Measurements from ENCODE around the gene CDC42EP3.

Gene CDC42EP3

GRCh38 chr2:37683241-37683640 lies 11.8 kb upstream of the CDC42EP3 start:
- DNase-seq = no peak

- no peak for DNase-seq
Measured at GRCh38 chr2:37682473-37682872, 11.0 kb upstream of the CDC42EP3 start.

- DNase-seq = no peak
Measured at GRCh38 chr2:37681587-37681986, 10.1 kb upstream of the CDC42EP3 start.

GRCh38 chr2:37679072-37679695 lies 7.7 kb upstream of the CDC42EP3 start:
- no peak for DNase-seq

DNA sequence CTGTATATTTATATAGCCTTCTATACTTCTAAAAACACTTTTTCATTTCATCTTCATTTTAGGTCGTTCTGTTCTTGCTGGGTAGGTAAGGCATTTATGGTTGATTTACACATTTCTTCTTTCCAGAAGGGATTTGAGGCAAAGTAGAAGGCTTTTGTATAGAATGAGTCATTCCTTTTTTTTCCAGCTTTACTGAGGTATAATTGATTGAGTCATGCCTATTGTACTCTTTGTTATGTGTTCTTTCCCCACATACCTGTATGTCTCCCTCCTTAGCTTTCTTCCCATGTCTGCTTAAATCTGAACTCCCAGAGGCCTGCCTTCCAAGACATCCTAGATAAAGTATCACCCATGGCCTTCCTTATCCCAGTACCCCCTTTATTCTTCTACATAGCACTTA lies 4.8 kb upstream of the CDC42EP3 start:
- DNase-seq = no peak

DNA sequence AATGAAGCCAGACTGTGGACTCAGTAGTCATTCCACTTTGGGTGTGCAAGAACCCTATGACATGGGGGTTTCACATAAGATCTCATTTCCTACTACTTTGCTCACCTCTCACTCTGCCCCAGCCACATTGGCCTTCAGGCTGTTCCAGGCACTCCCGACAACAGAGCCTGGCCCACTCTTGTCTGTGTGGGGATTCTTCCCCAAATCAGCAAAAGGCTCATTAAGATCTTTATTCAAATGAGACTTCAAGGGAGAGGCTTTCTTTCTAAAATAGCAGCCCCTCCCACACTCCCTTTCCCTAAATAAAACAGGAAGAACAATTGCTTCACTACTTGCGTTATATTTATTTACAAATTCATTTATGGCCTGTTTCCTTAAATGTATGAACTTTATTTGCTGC lies 3.5 kb upstream of the CDC42EP3 start:
- no peak for DNase-seq

GRCh38 chr2:37672870-37673184 lies 1.4 kb upstream of the CDC42EP3 start:
- DNase-seq = no peak

DNA sequence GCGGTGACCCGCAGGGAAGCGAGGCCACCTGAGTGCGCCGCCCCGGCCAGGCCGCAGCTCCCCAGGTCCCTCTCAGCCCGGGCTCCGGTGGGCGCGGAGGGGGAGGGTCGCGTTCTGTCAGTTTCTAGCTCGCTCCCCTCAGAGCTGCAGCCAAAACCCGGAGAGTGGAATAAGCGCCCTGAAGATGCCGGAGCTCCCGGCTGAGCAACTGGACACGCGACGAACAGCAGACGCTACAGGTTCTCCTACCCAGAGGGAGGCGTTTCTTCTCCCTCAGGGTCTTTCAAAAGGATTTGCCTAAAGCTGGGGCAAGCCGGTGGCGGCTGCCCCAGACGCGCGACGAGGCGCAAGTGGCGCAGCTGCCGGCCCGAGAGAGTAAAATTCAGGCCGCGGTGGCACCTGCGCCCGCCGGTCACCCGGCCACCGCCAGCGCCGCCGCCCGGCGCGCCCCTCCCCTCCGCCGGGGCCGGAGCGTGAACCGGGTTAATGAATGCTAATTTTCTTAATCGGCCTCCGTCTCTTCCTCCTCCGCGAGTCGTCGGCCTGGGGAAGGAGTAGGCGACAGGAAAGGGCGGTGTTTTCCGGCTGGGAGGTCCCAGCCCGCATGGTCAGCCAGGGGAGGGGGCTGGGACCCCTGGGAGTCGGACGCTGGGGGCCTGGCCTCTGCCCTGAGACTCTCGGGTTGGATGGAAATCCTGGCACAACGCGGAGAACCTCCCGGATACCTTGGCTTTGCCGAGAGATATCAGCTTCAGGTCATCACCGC lies 845 bp upstream of the CDC42EP3 start:
- DNase-seq = peak; percentile 69

DNA sequence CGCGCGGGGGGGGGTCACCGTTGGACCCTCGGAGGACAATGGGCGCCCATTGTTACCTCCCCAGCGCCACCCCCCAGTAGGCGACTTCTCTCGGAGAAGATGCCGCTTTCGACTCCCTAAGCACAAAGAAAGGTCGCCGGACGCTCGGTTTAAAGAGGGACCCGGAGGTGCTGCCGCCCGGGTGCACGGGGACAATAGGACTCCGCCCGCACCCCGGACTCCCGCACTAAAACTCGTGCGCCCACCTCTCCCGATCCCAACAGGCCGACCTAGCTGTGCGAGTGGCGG lies 318 bp upstream of the CDC42EP3 start:
- DNase-seq = no peak

DNA sequence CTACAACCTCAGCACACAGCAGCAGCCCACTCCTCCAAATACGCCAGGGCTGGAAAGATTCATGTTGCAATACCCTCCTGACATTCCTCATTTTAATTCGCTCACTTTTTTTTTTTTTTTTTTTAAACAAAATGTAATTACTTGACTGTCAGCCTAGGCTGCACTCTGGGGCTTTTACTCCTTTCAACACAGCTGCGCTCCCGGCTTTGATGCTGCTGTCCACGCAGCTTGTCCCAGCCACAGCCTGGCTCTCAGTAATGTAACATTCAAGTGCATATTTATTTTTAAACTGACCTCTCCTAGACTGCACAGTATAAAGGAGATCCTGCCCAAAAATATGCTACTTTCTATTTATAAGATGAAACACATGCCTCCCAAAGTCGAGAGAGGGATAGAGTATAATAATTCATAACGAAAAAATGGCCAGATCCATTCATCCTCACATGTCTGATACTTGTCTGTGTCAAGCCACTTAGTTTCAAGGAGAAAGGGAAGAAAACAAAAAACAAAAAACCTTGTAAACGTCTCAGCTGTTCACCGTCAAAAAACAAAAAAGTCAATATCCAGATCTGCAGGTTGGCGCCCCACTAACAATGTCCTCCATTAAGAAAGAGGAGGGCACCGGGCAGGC lies 949 bp downstream of the CDC42EP3 start:
- DNase-seq = no peak

DNA sequence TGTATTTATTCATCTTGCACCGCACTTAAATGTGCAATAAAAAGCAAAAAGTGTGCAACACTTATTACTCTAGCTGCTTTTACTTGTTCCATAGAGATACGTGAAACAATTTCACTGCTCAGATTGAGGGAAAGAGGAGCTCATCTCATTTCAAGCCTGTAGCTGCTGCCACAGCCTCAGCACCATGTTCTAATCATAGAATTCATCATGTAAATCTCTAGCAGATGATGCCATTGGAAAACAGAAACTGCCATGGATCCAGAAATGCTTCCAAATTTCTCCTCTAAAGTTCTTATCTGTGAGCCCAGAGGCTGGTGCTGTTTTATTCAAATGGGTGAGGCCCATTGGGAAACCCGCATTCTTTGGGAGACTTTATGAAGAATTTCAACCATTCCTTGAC lies 2.0 kb downstream of the CDC42EP3 start:
- DNase-seq = no peak

DNA sequence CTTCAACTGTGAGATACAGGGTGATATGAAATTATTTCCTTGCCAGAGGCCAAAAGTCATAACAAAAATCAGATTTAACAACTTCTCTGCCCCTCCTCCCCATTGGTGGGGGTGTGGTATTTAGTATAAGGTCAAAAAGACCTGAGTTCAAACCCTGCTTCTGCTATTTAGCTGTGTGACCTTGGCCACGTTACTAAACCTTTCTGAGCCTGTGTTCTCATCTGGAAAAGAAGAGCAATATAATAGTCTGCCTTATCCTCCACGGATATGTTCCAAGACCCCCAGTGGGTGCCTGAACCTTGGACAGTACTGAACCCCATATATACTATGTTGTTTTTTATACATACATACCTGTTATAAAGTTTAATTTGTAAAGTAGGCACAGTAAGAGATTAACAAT lies 3.7 kb downstream of the CDC42EP3 start:
- DNase-seq = no peak

DNA sequence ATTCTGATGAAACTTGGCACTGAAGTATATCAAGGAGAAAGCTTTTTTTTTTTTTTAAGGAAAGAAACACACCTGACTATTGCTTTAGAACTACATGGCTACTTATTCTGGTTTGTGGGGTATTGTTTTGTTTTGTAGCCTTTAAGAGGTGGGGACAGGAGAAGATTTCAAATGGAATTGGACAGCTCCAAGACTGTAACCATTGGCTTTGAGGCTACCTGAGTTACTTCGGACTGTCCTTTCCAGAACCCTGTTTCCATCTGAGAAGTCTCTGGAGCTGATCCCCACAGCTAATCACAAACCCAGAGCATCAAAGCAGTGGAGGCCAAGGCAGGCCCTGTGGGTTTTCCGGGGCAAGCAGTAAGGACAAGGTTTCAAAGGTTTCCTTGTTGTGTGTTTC lies 4.7 kb downstream of the CDC42EP3 start:
- no peak for DNase-seq

- no peak for DNase-seq
Measured at GRCh38 chr2:37665604-37666362, 5.7 kb downstream of the CDC42EP3 start.

GRCh38 chr2:37665043-37665442 lies 6.4 kb downstream of the CDC42EP3 start:
- DNase-seq = no peak

DNA sequence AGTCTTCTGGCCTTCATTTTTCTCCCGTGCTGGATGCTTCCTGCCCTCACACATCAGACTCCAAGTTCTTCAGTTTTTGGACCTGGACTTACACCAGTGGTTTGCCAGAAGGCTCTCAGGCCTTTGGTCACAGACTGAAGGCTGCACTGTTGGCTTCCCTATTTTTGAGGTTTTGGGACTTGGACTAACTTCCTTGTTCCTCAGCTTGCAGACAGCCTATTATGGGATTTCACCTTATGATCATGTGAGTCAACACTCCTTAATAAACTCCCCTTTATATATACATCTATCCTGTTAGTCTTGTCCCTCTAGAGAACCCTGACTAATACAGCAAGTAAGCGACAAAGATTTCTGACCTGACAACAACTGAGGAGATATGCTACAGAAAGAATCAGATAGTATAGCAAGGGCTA lies 7.2 kb downstream of the CDC42EP3 start:
- no peak for DNase-seq

- no peak for DNase-seq
Measured at GRCh38 chr2:37663390-37663789, 8.1 kb downstream of the CDC42EP3 start.

DNA sequence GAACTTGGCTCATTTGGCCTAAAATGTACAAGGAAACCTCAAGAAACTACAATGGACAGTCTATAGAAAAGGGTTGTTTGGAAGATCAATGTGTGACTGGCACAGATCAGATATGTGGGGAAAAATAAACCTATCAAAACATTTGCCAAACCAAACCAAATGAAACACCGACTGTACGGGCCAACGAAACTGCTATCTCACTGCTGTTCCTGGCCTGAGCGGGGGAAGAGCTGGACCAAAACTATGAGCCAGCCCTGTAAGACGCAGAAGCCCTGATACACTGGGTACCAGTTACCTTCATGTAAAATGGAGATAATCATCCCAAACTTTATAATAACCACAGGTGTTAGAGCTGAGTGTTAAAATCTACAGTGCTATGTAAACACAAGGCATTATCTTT lies 11.7 kb downstream of the CDC42EP3 start:
- no peak for DNase-seq

DNA sequence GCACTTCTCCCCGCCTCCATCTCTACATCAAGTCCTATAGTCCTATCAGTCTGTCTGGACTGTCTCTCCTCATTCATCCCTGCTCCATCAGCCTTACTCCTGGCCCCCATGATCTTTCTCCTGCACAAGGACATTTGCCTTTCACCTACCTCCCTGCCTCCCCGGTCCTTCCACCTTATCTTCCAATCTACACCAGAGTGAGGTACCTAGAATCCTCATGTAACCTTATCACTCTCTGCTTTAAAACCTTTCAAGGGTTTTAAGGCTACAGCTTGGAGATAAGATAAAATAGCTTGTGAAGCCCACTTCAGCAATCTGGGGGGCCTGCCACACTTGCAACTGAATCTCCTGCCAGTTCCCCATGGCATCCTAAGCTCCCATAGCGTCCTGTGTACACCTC lies 12.8 kb downstream of the CDC42EP3 start:
- DNase-seq = no peak

DNA sequence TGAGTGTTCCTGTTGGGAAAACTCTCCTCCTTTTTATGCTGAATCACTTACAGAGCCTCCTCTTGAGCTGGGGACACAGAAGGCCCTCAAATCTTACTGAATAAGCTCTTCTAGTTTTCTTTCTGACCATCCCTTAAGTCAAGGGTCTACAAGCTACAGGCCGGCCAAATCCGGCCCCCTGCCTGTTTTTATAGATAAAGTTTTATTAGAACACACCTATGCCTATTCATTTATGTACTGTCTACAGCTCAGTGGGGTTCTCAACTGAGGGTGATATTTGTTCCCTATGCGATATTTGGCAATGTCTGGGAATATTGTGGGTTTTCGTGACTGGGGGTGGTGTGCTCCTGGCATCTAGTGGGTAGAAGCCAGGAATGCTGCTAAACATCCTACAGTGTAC lies 14.0 kb downstream of the CDC42EP3 start:
- DNase-seq = no peak

DNA sequence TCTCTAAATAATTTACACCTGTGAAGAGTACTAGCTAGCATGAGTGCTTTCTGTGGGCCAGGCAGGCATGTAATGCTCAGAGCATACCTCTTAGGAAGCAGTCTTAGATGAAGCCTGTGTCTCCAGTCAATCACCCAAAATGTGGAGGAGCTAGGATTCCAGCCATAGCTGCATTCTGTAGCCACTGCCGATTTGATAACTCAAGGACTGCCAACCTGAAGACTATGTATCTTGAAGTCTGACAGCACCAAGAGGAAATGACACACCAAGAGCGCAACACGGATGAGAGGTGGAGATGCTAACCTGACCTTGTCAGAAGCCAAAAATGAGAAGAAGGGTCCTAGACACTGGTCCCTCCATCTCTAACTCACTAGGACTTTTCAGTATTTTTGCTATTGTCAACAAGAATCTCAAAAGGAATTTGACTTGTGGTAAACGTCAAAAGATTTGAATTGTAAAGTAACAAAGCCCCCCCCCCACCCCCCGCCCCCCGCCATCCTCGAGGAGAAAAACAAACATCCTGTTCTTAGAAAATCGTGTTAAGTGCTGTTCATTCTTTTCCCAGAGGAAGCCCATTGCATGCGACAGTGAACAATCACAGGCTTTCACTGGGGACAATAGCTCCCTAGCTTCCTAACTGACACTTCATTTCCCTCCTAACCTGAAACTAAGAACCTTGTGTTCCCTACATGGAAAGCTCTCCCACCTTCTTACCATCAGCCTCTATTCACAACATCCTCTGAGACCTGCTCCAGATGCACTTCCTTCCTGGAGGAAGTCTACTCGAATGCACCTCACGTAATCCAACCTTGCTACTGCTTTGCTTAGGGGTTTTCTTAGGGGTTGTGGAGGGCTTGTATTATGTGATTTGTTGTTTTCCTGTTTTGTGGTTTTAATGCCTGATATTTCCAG lies 14.7 kb downstream of the CDC42EP3 start:
- no peak for DNase-seq

DNA sequence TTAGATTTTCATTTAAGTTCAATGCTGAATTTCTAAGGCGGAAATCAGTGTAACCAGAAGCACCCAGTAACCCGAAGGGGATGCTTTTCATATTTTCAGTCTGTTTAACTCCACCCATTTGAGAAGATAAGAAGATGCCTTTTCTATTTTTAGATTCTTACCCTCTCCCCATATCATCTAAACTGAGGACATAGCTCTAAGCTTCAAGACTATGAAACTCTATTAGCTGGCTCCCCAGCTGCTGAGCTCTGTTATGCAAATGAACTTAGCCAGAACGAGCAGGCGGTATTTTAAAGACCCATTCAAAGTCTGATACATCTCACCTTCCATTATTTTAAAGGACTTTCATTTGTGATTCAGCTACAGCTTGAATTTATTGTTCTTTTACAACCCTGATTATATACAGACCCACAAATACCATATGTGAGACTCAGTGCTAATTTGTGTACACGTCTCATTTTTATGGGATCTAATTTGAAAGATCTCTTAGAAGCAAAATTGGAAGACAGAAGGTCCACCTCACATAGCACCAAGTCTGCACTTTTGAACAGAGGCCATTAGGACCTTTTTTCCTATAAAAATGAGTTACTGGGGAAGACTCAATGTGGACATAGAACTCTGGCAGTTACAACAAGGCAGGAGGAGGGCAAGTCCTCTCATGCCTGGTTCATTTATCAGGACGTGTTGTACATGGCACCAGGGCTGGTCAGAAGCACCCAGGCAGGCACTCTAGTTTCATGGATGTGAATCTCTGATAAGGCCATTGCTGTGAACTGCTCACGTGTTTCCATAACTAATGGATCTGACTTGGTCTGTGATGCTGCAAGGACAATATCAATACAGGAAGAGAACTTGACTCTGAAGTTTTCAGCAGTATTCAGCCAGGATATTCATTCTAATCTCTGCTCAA lies 16.3 kb downstream of the CDC42EP3 start:
- no peak for DNase-seq

Data from NCI-H1048 (cell line).